Endodermal cell (in vitro differentiated cells): Measurements from ENCODE around the gene SCAMP1. TPM values are rescaled to one million over a fixed set of nuclear protein-coding genes. Genes with fewer than 3 reads are reported as not detected.

Experiments
- DNase-seq: peaks from one replicate; pipeline ENCODE4 v3.0.0-alpha.2; 2017
- H3K27ac ChIP-seq: 2 replicates; pipeline ENCODE4 v1.5.1; 2013; ENCODE audit warnings: mild to moderate bottlenecking, low read depth, low read length, moderate library complexity
- H3K27me3 ChIP-seq: 2 replicates; pipeline ENCODE4 v1.6.1; 2013; ENCODE audit warnings: mild to moderate bottlenecking, low read length, moderate library complexity; ENCODE audit not compliant: insufficient read depth, control insufficient read depth, poor library complexity, severe bottlenecking
- H3K36me3 ChIP-seq: 2 replicates; pipeline ENCODE4 v1.7.0; 2013; ENCODE audit warnings: mild to moderate bottlenecking, low read length, moderate library complexity; ENCODE audit not compliant: control insufficient read depth, insufficient read depth
- H3K4me1 ChIP-seq: one replicate; pipeline ENCODE4 v1.7.0; 2013; ENCODE audit warnings: low read length; ENCODE audit not compliant: control insufficient read depth, insufficient read depth
- H3K4me3 ChIP-seq: 2 replicates; pipeline ENCODE4 v1.5.1; 2013; ENCODE audit warnings: mild to moderate bottlenecking, low read length, moderate library complexity
- H3K9ac ChIP-seq: 2 replicates; pipeline ENCODE4 v1.6.1; 2013; ENCODE audit warnings: mild to moderate bottlenecking, low read length, moderate library complexity; ENCODE audit not compliant: poor library complexity, severe bottlenecking; ENCODE audit errors: extremely low read depth
- H3K9me3 ChIP-seq: 2 replicates; pipeline ENCODE4 v1.6.1; 2013; ENCODE audit warnings: mild to moderate bottlenecking, low read length, moderate library complexity; ENCODE audit not compliant: control insufficient read depth
- H3K27ac Mint-ChIP-seq: 2 replicates; pipeline ENCODE4 v1.8.0; 2020; ENCODE audit warnings: mixed read lengths
- H3K27me3 Mint-ChIP-seq: 2 replicates; pipeline ENCODE4 v1.8.0; 2021; ENCODE audit warnings: mild to moderate bottlenecking, mixed read lengths; ENCODE audit not compliant: insufficient read depth
- H3K36me3 Mint-ChIP-seq: 2 replicates; pipeline ENCODE4 v1.8.0; 2020; ENCODE audit warnings: low read depth, mixed read lengths
- H3K4me1 Mint-ChIP-seq: 2 replicates; pipeline ENCODE4 v1.8.0; 2020; ENCODE audit warnings: mixed read lengths
- H3K4me3 Mint-ChIP-seq: 2 replicates; pipeline ENCODE4 v1.8.0; 2020; ENCODE audit warnings: mild to moderate bottlenecking, moderate library complexity, mixed read lengths
- H3K9me3 Mint-ChIP-seq: 2 replicates; pipeline ENCODE4 v1.8.0; 2020; ENCODE audit warnings: mild to moderate bottlenecking, mixed read lengths
- CTCF ChIP-seq: fragments of 200-600 bp; sonication (generic); conservative IDR thresholded peaks from 2 replicates; pipeline ENCODE4 v1.5.0; 2021; ENCODE audit warnings: antibody characterized with exemption, mild to moderate bottlenecking
- WGBS, 2 experiments: methylation state at CpG; one replicate each; pipeline versions ENCODE4 v1.1.5 to v1.1.7; 2013; ENCODE audit warnings: missing lambda C conversion rate in 2 of 2, mixed read lengths in 1 of 2; ENCODE audit not compliant: insufficient coverage in 1 of 2, insufficient read length in 1 of 2; 5-methylcytosine and 5-hydroxymethylcytosine counted together
- total RNA-seq, 2 donors: library from RNA; stranded (reverse); fragmentation: NEBNext Ultra II Directional in 1 of 2; extraction: Animal tissue kit (Norgen Biotek cat#: 25700) in 1 of 2; gene quantifications; 2 replicates in 1 of 2; 3 replicates in 1 of 2; pipeline ENCODE4 v1.2.1, GENCODE V29; 2021

SCAMP1 gene
- total RNA-seq, 2 donors from 2014 or later, result 53.3 to 56.4 TPM

GRCh38 chr5:78334811-78335210 lies 25.6 kb upstream of the SCAMP1 start:
- Histone ChIP-seq H3K36me3 (no peaks in the 10 kb centered on the region), H3K4me1 (no peaks in the 10 kb centered on the region), H3K9ac (no peak overlapping the region), H3K4me3 (no peak overlapping the region), H3K27ac (no peak overlapping the region), H3K27me3 (no peaks in the 10 kb centered on the region), H3K9me3 (peaks cover 33% of the 10 kb centered on the region)
- peaks cover 8% of the 10 kb centered on the region for H3K4me1 Mint-ChIP-seq
- H3K27ac Mint-ChIP-seq, result no peak overlapping the region
- H3K27me3 Mint-ChIP-seq, result peaks cover 23% of the 10 kb centered on the region
- no peak for DNase-seq
- H3K4me3 Mint-ChIP-seq, result no peak overlapping the region
- peaks cover 22% of the 10 kb centered on the region for H3K9me3 Mint-ChIP-seq
- H3K36me3 Mint-ChIP-seq, result peaks cover 2% of the 10 kb centered on the region
- no peak for TF ChIP-seq CTCF
- WGBS, 2 experiments, result 56 to 71% methylated on average over 2 to 3 of the region's 3 CpGs

- Mint-ChIP-seq H3K36me3 (peaks cover 2% of the 10 kb centered on the region), H3K4me1 (peaks cover 8% of the 10 kb centered on the region), H3K27me3 (peaks cover 30% of the 10 kb centered on the region), H3K4me3 (no peak overlapping the region), H3K9me3 (peaks cover 22% of the 10 kb centered on the region), H3K27ac (no peak overlapping the region)
- H3K4me3 ChIP-seq, result no peak overlapping the region
- H3K9ac ChIP-seq, result no peak overlapping the region
- H3K9me3 ChIP-seq, result peaks cover 33% of the 10 kb centered on the region
- no peak for DNase-seq
- no peak overlapping the region for H3K27ac ChIP-seq
- H3K4me1 ChIP-seq, result no peaks in the 10 kb centered on the region
- H3K36me3 ChIP-seq, result no peaks in the 10 kb centered on the region
- 94 to 96% methylated on average over 2 of the region's 2 CpGs for WGBS, 2 experiments
- no peak for TF ChIP-seq CTCF
- no peaks in the 10 kb centered on the region for H3K27me3 ChIP-seq
Observed at GRCh38 chr5:78335976-78336375, 24.4 kb upstream of the SCAMP1 start.

GRCh38 chr5:78336698-78337097 lies 23.7 kb upstream of the SCAMP1 start:
- DNase-seq, result no peak
- Mint-ChIP-seq H3K4me1 (peaks cover 9% of the 10 kb centered on the region), H3K27me3 (peaks cover 29% of the 10 kb centered on the region), H3K36me3 (peaks cover 2% of the 10 kb centered on the region), H3K4me3 (no peak overlapping the region), H3K9me3 (peaks cover 22% of the 10 kb centered on the region), H3K27ac (no peak overlapping the region)
- WGBS, 2 experiments, result 92 to 98% methylated on average over 1 to 2 of the region's 2 CpGs
- H3K4me1 ChIP-seq, result no peaks in the 10 kb centered on the region
- no peak overlapping the region for H3K4me3 ChIP-seq
- no peak for TF ChIP-seq CTCF
- no peaks in the 10 kb centered on the region for H3K36me3 ChIP-seq
- no peak overlapping the region for H3K9ac ChIP-seq
- H3K27ac ChIP-seq, result no peak overlapping the region
- no peaks in the 10 kb centered on the region for H3K27me3 ChIP-seq
- peaks cover 33% of the 10 kb centered on the region for H3K9me3 ChIP-seq
